Stimulated activated CD8-positive, alpha-beta memory T cell treated with anti-CD3 and anti-CD28 coated beads, Interleukin-7, amount 100 ng/mL, for 24 hours (primary cell): ENCODE data around the gene TTLL9.

ENCODE experiments used
- DNase-seq: peaks from one replicate; pipeline ENCODE4 v3.0.0-alpha.2; 2020; ENCODE audit warnings: low read depth

The TTLL9 gene

DNA sequence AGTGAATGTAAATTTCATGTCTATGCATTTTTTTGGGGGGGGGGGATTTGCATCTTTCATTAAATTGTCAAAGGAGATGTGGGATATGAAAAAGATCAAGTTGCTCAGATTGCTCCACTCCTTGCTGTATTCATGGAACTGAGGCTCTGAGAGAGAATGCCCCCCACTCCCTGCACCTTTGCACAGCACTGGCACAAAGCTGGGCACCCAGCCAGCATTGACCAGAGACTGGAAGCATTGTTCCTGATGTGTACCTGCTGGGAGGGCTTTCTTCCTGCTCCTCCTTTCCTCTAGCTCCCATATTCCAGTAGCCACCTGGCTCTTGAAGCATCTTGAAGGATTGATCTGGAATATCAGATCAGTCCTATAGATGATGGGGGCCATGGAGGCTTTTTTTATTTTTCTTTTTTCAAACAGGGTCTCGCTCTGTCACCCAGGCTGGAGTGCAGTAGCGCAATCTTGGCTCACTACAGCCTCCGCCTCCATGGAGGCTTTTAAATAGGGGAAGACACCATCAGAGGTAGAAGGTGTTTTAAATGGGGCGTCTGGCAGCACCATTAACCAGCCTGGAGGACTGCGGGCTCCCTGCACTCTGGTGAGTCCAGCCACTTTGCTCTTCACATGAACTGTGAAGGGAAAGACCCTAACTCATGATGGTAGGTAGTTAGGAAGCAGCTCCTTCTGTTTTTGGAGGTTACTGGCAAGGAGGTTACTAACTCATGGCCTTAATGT lies 11.0 kb upstream of the TTLL9 start:
- DNase-seq: no peak

DNA sequence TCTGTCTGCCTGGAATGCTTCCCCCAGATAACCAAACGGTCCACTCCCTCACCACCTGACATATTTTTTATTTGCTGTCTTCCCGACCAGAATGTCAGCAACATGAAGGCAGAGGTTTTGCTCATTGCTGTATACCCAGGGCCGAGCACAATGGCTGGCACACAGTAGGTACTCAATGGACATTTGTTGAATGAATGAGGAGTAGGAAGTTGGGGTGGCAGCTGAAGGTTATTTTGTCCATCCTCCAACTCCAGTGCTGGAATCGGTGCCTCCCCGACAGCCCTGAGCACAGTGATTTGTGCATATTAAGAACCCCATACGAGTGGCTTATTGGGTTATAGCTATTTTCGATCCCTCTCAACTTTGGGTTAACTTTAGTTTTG lies 10.4 kb upstream of the TTLL9 start:
- DNase-seq: no peak

DNA sequence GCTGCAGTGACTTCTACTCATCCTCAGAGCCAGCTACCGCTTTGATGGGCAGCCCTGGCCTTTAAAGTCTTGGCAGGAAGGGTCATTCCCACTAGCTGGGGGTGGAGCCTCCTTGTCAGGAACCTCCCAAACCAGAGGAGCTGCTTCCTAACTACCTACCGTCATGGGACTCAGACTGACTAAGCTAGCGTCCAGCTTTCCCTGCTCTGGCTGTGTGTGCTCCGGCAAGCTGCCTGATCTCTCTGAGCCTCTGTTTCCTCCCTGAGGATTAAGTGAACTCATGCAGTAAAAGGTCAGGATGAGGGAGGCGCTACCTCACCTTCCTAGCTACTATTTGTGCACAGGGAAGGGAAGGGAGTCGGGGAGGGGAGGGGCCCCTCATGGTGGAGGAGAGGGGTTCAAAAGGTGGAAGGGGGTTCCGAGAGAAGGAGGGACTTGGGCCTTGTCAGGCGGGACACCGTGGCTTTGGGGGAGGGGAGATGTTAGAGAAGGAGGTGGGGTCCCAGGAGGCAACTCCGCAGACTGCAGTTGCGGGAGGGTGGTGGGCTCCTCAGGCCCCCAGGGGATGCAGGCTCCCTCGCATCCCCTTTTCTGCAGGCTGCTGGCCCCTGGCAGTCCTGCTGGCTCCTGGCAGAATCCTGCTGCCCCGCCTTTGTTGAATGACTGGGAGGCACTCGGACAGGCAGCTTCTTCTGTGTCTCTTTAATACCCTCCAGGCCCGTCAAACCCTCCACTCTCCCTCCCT lies 9.9 kb upstream of the TTLL9 start:
- DNase-seq: no peak

DNA sequence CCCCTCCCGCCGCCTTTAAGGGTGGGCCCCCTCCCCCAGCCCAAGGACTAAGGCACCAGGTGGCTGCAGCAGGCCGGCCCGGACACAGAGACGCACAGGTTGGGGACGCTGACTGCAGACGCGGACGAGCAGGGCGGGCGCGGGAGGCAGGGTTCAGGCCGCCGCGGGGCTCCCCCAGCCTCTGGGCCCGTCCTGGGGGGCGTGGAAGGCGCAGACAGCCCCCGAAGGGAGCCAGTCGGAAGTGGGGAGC lies 9.4 kb upstream of the TTLL9 start:
- no peak for DNase-seq

DNA sequence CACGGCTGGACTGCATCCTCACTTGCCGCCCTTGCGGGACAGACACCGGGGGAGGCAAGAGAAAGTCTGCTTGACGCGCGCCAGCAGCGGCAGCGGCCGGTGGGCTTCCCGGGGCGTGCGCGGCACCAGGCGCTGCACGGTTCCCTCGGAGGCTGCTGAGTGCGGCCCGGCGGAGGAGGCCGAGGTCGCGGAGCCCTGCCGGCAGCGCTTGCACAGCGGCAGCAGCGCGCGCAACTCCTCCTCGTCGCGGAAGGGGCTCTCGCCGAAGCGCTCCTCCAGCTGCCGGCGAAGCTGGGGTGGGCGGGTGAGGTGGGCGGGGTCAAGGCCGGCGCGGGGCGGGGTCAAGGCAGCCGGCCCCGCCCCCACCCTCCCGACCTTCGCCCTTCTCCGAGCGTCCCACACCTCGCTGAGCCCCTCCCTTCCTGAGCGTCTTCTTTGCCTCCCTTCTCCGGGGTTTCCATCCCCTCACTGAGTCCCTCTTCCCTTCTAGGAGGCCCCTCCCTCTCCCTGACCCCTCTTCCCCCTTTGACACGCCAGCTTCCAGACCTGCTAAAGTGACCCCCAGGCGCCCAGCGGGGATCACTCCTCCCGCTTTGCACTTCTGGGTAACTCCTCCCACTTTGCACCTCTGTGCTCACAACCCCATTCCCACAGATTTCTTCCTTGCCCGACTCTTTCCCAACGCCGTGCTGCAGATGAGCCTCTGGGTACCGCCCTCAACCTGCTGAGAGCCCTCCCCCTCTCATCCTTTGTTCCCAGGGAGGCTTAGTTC lies 8.9 kb upstream of the TTLL9 start:
- DNase-seq: peak; percentile 38

DNA sequence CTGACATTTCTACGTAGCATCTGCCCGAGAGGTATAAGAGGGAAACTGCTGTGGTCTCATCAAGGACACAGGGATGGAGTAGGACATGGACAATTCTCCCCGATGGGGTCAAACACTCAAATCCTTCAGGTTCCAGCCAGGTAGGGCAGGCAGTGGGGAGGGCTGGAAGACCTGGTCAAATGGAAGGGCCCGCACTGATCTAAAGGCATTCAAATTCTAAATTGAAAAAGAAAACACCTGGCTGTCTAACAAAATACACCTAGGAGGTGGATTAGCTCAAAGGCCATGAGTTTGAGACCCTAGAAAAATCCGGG lies 8.3 kb upstream of the TTLL9 start:
- DNase-seq: no peak

DNA sequence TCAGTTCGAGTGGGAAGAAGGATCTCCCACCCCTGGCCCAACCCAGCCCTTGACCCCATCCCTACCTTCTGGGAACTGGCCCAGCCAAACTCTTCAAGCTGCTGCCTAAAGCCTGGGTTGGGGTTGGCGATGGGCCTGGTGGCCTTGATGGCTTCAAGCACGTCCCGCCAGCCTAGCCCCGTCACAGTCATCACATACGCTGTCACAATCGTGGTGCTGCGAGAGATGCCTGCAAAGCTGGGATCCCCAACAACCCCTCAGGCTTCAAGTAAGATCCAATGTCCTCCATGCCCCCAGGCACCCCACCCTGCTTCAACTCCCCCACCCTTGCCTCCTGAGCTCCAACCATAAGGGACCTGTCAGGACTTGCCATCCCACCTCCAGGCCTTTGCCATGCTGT lies 7.9 kb upstream of the TTLL9 start:
- DNase-seq: no peak

DNA sequence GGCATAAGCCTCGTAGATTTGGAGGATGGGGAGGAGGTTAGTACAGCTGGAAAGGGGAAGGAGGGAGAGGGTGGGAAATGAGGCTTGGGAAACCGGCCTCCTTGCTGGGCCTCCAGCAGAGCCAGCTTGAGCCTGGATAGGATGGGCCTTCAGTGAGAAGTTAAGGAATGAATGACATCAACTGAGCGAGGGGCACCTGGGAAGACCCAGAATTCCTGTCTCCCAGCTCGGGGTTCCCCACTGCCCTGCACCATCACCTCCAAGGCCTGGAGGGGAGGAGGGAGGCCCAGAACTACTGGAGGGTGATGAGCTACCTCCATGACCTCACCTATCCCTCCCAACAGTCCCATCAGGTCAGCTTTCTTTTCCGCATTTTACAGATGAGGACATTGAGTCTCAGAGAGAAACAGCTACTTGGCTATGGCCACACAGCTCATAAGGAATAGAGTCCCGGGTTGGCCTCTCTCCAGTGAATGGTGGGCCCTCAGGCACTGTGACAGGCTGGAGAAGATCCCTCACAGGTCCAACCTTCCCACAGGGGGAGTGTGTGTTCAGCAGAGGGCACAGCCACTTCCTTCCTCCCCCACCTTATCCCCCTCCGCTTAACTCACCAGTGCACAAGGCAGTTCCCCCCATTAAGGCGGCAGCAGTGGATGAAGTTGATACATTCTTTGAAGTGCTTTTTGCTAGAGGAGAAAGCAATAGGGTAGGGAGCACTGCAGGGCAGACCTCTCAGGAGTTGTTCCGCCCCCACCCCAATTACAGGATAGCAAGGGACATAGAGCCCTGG lies 6.9 kb upstream of the TTLL9 start:
- DNase-seq: no peak

DNA sequence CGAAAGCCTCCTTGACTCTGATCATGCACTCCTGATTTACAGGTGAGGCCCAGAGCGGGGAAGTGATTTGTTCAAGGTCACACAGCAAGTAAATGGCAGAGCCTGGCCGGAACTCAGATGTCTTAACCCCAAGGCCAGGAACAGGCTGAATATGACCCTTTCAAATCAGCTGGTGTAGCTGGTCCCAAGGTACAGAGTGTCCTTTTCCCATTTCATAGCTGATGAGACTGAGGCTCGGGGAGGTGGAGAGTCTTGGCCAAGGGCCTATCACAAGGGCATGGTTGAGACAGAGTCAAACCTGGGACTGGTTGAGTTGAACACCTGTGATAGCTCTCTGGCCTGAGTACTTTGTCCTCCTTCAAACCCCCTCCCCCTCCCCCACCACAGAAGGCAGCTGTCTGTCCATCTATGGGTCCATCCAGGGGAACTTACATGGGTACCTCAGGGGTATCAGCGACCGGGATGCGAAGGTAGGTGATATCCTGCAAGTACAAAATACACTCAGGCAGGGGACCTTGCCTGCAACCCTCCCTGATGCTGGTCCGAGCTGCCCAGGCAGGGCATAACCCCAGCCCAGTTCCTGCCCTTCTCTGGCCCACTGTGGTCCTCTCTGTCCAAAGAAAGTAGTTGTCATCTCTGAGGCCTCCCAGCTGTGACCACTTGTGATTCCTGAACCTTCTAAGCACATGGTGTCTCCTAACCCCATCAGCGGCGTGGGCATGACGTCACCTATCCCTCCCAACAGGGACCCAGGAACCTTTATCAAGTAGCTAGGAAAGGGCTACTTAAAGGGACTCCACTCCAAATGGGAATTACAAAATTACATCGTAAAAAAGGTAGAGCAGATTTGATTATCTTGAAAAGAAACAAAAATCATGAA lies 5.7 kb upstream of the TTLL9 start:
- no peak for DNase-seq

DNA sequence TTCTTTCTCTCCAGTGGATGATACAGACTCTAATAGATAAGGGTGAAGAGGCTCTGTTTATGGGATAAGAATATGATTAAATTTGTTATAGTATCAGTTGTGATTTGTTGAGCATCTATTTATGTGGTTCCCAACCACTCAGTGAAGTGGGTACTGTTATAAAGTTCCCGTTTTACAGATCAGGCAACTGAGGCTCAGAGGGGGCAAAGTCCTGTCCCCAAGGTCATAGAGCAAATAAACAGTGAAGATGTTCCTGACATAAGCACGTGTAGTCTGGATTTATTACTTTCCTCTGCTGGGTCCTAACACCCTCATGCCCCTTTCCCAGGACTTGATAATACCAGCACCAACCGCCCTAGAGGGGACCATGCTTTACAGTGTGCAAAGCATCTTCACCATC lies 4.2 kb upstream of the TTLL9 start:
- DNase-seq: no peak

DNA sequence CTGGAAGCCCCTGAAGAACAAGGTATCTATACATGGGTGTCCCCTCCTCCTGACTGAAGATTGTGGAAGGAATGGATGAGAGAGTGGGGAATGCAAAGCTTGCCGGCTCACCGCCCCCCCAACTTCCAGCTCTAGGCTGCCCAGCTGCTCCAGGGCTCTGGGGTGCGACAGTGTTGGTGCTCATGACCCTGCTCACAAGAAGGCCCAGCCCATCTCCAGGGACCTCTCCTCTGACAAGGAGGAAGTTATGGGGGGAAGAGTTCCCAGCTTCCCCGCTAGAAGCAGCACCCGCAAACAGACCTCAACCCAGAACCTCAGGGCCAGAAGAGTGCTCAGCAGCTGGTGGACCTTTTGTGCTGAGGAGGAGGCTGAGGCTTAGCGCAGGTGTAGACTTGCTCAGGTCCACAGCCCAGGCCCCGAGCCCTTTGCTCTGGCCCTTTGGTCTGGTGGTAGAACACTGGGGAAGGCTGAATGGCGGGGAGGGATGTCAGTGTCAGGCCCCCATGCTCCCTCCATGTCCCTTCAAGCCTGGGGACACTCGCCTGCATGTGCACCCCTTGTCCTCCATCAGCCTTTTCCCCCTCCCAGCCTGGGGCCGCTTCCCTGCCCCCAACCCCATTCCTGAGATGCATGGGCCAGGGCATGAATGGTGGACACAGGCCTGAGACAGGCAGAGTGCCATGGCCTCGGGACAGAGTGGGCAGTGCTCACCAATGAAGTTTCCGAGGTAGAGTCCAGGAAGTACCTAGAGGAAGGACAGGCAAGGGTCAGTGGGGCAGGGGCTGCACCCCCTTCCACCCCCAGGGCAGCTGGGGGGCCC lies 1.4 kb upstream of the TTLL9 start:
- DNase-seq: no peak

DNA sequence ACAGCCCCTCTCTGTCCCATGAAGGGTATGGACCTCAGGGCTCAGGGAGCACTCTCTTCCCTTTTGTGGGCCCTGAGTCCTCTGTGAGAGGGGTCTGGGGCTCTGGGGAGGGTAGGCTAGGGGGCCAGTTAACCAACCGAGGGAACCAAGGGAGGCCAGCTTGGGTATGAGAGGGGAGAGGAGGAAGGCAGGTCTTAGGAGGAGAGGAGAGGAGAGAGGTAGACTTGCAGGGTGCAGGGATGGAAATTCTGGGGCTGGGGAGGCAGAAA lies 827 bp upstream of the TTLL9 start:
- DNase-seq: no peak

DNA sequence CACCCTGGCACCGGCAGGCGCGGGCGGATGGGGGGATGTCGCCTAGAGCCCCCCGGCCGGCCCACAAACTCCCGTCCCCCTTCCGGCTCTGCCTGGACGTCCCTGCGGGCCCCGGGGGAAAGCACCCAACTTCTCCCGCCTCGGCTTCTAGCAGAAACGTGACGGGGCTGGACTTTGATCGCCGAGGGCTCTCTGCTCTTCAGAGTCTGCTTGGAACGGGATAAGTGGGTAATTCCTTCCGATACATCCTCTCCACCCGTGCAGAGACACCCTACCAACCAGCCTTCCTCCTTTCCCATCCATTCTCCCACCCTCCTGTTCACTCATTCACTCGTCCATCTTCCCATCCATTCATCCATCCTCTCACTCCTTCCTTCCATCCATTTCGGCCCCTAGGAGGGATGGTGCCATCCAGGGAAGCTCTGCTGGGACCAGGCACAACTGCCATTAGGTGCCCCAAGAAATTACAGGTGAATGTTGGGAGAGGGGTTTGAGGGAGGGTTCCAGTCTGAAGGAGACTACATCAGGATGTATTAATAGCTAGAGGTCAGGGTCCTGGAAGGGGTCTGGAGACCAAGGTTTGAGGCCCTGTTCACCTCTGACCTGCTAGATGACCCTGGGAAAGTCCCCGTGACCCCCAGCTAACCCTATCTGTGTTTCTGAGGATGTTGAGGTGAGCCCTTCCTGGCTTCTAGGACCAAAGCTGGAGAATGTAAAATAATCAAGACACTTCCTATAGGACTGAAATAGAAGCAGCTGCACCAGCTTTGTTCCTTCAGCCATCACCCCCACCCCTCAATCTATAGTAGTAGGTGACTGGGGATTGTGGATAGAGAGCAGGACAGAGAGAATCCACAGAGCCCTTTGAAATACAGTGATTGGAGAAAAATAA lies 538 bp downstream of the TTLL9 start:
- DNase-seq: no peak

DNA sequence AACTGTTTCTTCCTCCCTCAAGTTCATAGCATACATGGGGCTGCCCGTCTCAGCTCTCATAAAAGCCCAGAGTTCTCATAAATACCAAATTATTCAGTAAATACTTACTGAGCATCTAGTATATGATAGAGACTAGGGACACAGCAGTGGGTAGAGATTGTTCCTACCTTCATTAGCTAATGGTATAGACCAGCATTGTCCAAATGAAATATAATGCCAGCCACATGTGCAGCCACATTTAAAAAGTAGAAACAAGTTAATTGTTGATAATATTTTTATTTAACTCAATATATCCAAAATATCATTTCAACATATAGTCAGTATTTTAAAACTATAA lies 1.2 kb downstream of the TTLL9 start:
- no peak for DNase-seq

DNA sequence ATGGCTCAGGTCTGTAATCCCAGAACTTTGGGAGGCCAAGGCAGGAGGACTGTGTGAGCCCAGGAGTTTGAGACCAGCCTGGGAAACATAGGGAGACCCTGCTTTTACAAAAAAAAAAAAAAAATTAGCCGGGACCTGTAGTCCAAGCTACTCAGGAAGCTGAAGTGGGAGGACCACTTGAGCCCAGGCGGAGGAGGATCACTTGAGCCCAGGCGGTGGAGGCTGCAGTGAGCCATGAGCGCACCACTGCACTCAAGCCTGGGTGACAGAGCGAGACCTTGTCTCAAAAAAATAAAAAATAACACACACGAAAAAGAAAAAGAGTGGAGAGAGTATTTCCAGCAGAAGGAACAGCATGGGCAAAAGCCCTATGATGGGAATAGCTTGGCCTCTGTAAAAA lies 2.0 kb downstream of the TTLL9 start:
- no peak for DNase-seq

DNA sequence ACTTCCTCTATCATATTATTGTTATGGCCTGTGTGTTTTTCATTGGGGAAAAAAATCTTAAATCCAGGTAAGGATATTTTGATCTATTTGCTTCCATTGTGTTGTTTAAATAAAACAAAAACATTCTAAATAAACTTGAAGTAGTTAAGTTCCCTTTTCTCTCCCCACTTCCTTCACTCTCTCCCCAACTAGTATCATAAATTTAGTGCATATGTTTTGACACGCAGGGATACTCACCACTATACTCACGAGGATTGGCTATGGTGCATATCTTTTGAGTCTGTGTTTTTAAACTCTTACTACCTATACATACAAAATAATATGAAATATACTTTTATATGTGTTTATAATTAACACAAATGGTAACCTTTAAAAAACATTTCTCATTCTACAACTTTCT lies 5.2 kb downstream of the TTLL9 start:
- DNase-seq: no peak

DNA sequence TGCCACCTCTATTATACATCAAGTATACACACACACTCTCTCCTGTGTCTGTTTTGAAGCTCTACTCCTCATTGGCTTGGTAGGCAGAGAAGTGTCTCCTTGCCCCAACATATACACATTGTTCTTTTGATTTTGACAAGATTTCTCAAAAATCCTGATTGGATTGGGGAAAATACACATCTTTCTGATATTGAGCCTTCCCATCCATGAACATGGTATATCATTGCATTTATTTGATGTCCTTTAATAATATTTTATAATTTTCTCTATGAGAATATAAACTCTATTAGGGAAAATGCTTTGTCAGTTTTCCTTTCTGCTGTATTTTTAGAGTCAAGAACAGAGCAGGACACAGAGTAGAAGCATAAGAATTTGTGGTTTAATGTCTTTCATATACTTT lies 7.2 kb downstream of the TTLL9 start:
- no peak for DNase-seq

DNA sequence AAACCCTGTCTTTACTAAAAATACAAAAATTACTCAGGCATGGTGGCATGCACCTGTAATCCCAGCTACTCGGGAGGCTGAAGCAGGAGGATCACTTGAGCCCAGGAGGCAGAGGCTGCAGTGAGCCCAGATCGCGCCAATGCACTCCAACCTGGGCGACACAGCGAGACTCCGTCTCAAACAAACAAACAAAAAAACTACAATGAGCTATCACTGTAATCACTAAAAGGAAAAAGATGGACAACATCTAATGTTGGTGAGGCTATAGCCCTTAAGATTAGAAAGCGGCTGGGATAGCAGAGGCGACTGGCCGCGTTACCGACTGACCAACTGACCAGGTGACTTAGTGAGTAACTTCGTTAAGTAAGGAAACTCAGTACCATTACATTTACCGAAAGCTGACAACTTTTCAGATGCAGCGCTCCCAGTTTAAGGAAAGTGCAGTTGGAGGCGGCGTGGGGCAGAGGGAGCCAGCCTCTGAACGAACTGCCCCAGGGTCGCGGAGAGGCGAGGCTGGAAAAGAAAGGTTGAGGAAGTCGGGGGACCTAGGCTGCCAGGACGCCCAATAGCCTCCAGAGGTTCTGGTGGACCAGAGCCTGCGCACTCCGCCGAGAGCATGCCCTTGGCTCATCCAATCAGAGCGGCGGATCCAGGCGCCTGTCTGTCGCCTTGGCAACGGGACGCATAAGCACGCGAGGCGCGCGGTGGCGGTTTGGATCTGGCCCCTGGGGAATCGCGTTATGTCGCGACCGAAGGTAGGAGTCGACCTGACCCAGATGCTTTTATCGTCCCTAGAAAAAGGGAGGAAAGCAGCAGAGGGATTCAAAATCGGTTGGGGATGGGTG lies 8.9 kb downstream of the TTLL9 start:
- DNase-seq: peak; percentile 71

DNA sequence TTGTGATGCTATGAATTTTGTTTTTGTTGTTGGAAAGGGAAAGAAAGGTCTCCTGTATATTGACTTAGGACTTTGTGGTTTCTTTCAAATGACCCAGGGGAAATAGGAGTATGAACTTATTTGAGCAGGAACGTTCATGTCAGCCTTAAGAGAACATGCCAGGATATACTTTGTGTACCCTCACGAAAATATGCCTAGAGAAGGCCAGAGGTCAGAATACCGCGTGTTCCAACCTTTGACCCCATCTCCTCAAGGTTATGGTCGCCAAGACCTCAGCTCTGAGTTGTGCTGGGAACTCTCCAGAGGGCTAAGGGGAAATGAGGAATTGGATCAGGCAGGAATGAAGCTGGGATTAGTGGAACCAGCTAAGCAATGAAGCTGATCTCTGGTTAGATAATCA lies 11.5 kb downstream of the TTLL9 start:
- no peak for DNase-seq
